ENCODE measurements around the gene OR7G1.

Gene OR7G1

DNA sequence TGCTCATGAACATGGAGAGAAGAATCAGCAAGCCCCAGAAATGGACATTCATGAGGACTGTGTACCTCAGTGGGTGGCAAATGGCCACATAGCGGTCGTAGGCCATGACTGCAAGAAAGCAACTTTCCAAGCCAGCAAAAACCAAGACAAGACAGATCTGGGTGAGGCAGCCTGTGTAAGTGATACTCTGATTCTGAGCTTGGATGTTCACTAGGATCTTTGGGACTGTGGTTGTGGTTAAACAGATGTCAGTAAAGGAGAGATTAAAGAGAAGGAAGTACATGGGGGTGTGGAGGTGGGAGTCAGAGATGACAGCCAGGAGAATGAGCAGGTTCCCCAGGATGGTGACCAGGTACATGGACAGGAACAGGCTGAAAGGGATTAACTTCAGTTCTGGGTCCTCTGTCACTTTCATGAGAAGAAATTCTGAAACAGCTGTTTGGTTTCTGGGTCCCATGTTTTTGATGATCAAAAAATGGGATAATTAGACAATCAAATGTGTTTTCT, at the start of gene OR7G1:
TSS of gene OR7G1 (minus strand) at position 457 of the 507 bp plus-strand sequence. CDS start at position 457, 0 bp downstream.
- no peak for DNase-seq (ENCODE audit: low read depth in 4 of 4, low spot score in 1 of 4)

DNA sequence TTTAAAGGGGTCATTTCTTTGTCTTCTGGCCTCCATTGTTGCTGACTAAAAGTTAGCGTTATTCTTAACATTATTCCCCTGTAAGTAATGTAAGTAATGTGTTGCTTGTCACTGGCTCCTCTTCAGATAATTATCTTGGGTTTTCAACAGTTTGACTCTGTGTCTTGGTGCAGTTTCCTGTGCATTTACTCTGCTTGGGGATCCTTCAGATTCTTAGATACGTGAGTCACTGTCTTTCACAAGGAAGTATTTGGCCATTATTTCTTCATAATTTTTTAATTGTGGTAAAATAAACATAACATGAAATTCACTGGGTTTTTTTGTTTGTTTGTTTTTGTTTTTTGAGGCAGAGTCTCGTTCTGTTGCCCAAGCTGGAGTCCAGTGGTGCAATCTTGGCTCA, 49.7 kb upstream of the OR7G1 start:
- DNase-seq (ENCODE audit: low read depth in 4 of 4, low spot score in 1 of 4), result no peak

DNA sequence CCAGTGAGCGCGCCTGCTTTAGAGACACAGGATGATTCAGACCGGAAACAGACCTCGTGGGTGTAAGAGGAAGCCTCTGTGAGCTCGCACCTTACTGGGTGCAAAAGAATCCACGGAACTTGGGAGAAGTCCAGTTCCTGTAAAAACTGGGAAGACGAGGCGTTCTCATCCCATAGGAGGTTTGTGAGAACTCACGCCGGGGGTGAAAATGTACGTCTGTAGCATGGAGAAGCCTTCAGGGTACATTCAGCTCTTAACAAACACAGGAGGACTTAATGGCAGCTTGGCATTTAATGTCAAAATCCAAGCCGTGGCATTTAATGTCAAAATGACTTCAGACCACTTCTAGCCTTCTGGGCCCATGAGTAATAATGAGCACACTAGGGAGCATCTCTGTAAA, 45.9 kb upstream of the OR7G1 start:
- no peak for DNase-seq (ENCODE audit: low read depth in 4 of 4, low spot score in 1 of 4)

- no peak for DNase-seq (ENCODE audit: low read depth in 4 of 4, low spot score in 1 of 4)
These were observed 44.3 kb upstream of the OR7G1 start for GRCh38 chr19:9159891-9160290.

DNA sequence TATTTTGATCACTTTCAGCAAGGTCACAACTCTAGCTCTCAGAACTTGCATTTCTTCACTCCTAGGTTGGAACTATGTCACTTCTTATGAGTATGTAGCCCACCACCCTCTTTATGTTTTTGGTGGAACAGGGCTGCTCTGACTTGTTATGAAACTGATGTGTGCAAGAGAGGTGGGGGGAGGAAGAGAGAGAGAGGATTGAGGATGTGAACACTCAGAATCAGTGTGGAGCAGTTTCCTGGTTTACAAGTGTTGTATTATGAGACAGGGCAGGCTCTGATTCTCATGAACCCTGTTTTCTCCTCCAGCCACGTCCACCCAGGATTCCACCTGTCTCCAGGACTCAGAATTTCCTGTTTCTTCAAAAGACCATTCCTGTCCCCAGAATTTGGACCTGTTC, 40.7 kb upstream of the OR7G1 start:
- no peak for DNase-seq (ENCODE audit: low read depth in 4 of 4, low spot score in 1 of 4)

GRCh38 chr19:9155591-9155990, 40.0 kb upstream of the OR7G1 start:
- no peak for DNase-seq (ENCODE audit: low read depth in 4 of 4, low spot score in 1 of 4)

- no peak for DNase-seq (ENCODE audit: low read depth in 4 of 4, low spot score in 1 of 4)
These were observed 35.8 kb upstream of the OR7G1 start for GRCh38 chr19:9151367-9151766.

DNA sequence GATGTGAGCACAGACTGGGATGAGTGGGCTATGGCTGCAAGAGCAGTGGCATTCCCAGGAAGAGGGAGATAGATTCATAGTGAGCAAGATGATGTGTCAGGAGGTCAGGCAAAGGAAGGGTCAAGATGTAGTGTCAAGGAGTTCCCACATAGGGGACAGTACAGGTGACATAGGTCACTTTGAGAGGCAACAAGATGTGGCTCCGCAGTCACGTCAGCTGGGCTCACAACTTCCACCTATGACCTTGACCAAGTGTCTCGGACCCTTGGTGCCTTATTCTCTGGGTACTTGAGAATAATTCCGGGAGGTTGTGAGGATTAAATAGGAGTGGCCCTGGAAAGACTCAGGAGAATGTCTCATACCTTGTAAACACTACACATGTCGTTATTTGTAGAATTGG, 35.1 kb upstream of the OR7G1 start:
- no peak for DNase-seq (ENCODE audit: low read depth in 4 of 4, low spot score in 1 of 4)

GRCh38 chr19:9149997-9150396, 34.4 kb upstream of the OR7G1 start:
- no peak for DNase-seq (ENCODE audit: low read depth in 4 of 4, low spot score in 1 of 4)

DNA sequence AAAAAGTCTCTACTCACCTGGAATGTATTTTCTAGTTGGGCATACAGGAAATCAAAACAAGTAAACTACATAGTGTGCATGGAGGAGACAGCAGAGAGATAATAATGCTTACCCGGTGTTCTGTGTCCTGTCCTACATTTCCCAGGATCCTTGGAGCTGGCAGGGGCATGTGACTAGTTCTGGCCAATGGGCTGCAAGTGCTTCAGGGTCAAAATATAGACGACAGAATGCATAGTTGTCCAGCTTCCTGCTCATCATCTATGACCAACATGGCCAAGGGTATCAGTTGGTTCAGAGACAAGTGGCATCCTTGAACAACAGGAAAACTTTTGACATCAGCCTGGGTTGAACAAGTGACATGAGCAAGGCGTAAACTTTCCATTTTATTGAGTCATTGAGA, 33.1 kb upstream of the OR7G1 start:
- DNase-seq (ENCODE audit: low read depth in 4 of 4, low spot score in 1 of 4), result no peak

- no peak for DNase-seq (ENCODE audit: low read depth in 4 of 4, low spot score in 1 of 4)
These were observed 31.3 kb upstream of the OR7G1 start for GRCh38 chr19:9146882-9147281.

GRCh38 chr19:9144920-9145319, 29.4 kb upstream of the OR7G1 start:
- DNase-seq (ENCODE audit: low read depth in 4 of 4, low spot score in 1 of 4), result no peak

- peak; percentile 79 to 85 (median 84) for DNase-seq (ENCODE audit: low read depth in 4 of 4, low spot score in 1 of 4)
These were observed 24.8 kb upstream of the OR7G1 start, which contains the start of gene ZNF317 for GRCh38 chr19:9140159-9140874. Gene ZNF317, plus strand, starts transcription at chr19:9140397. Its CDS starts 15,620 bp downstream, at chr19:9156017.

GRCh38 chr19:9139609-9140158, 24.1 kb upstream of the OR7G1 start:
- DNase-seq (ENCODE audit: low read depth in 4 of 4, low spot score in 1 of 4), result no peak

DNA sequence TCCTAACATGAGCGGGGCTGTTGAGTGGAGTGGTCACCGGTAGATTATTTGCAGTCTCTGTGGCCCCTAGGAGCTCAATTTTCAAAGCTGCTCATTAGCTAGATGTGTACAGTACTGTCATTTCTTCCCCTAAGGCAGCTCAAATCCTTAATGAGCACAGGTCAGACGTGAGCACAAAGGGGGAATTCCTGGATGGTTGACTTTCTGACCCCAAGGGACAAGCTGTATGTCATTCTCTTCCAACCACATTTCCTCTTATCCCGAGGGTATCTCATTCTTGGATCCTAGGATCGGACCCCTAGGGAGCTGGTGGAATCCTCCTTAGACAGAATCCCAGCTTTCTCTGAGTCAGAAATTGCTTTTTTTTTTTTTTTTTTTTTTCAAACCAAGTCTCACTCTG, 16.9 kb upstream of the OR7G1 start:
- DNase-seq (ENCODE audit: low read depth in 4 of 4, low spot score in 1 of 4), result no peak

- no peak for DNase-seq (ENCODE audit: low read depth in 4 of 4, low spot score in 1 of 4)
These were observed 15.4 kb upstream of the OR7G1 start for GRCh38 chr19:9130965-9131364.

DNA sequence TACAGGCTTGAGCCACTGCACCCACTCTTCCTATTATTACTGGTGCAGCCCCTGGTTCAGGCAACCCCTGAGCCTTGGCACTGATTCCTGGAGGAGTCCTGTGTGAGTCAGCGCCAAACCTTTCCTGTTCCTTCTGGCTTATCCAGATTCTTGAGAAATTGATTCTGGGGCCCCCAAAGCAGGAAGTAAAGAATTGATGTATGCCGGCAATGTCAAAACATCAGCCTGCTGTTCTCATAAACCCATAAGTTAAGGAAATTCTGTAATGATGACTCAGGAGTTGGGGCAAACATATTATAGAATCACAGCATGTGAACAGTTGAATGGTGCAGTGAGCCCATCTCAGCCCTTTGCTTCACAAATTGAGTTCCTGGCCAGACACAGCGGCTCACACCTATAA, 12.6 kb upstream of the OR7G1 start:
- DNase-seq (ENCODE audit: low read depth in 4 of 4, low spot score in 1 of 4), result no peak

GRCh38 chr19:9126900-9127405, 11.4 kb upstream of the OR7G1 start, which contains the start of gene OR7G3:
Gene OR7G3, minus strand, starts transcription at chr19:9126950. Its CDS starts 0 bp downstream, at chr19:9126950.
- no peak for DNase-seq (ENCODE audit: low read depth in 4 of 4, low spot score in 1 of 4)

GRCh38 chr19:9116547-9116946, 984 bp upstream of the OR7G1 start:
- DNase-seq (ENCODE audit: low read depth in 4 of 4, low spot score in 1 of 4), result no peak

DNA sequence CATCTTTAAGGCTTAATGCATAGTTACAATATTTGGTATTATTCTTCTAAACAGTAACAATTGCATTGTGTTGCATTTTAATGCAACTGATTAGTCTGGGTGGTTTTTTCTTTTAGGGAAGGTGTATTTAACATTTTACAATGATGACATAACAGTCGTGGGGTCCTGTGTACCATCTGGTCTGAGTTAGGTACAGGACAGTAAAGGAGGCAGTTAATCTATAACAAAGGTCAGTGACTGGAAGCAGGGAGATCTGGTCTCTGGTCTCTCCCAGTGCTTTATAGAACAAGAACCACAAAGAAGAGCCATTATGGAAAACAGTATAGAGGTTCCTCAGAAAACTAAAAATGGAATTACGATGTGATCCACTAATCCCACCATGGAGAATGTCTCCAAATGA, 5.6 kb downstream of the OR7G1 start:
- DNase-seq (ENCODE audit: low read depth in 4 of 4, low spot score in 1 of 4), result no peak

DNA sequence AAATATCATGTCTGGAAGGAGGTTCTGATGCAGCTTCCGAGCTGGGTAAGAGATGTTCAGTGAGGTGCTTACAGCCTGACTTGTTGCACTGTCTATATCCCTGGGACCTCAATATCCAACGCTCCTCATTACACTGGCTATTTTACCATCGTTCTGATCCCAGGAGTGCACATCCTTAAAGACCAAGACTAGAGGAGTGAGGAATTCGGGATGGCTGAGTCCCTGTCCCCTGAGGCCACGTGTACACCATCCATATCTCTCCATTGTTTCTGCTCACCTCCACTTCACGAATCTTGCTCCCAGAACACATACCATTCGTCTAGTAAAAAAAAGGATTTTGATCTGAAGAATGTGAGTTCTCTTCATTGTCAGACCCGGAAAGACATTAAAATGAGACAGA, 8.2 kb downstream of the OR7G1 start, which contains the start of gene OR7G2:
TSS of gene OR7G2 (minus strand) at position 101 of the 400 bp plus-strand sequence. CDS start 4,232 bp downstream, outside the sequence.
- no peak for DNase-seq (ENCODE audit: low read depth in 4 of 4, low spot score in 1 of 4)

- DNase-seq (ENCODE audit: low read depth in 4 of 4, low spot score in 1 of 4), result no peak
These were observed 28.8 kb downstream of the OR7G1 start, which contains the start of gene OR1M1 for GRCh38 chr19:9086761-9087160. Gene OR1M1, plus strand, starts transcription at chr19:9087061. Its CDS starts 6,184 bp downstream, at chr19:9093245.
